ENCODE results near the gene CTTNBP2. TPM values are rescaled to one million over a fixed set of nuclear protein-coding genes. Genes with fewer than 3 reads are reported as not detected.

Gene CTTNBP2
- polyA plus RNA-seq, 1 of the 3 experiments (the other 2 are of a cell fraction): not detected

DNA sequence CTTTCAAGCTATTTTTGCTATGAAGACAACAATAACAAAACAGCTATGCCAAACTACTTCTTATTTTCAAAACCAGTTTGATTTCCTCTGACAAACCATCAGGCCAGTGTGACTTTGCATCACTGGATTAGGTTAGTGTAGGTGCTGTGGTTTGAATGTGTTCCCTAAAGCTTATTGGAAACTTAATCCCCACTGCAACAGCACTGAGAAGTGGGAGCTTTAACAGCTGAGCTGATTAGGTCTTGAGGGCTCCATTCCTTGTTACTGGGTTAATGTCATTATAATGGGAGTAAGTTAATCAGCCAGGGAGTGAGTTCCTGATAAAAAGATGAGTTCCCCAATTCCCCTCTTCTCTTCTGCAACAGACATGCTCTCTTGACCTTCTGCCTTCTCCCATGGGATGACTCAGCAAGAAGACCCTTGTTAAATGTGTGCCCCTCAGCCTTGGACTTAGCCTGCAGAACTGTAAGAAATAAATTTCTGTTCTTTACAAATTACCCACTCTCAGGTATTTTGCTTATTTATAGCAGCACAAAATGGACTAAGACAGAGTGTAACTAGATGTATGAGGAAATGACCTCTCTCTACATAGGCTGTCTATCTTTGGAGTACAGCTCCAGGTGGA lies 186.8 kb downstream of the CTTNBP2 start:
- no peak overlapping the region for H3K27ac ChIP-seq (ENCODE audit: low read depth in 2 of 2, low read length in 1 of 2)
- no peak overlapping the region for H3K9ac ChIP-seq
- no peak overlapping the region for H3K4me2 ChIP-seq
- CTCF ChIA-PET: interaction anchor here (1.0 kb wide), 1 partner anchor 10 kb away, joined by 3 read pairs; no protein-coding TSS in a partner anchor
- no peaks in the 10 kb centered on the region for H3K4me1 ChIP-seq (ENCODE audit: control insufficient read depth in 1 of 2, insufficient read depth in 2 of 2, low read depth in 1 of 2, low read length in 1 of 2)
- no peaks in the 10 kb centered on the region for H3F3A ChIP-seq (replicated peaks; ENCODE audit: insufficient read depth)
- TF ChIP-seq FOXJ3 (CRISPR knock-in tag; IDR thresholded peaks at IDR 0.05): no peak
- no peak for TF ChIP-seq NFIC (IDR thresholded peaks at IDR 0.05; ENCODE audit: borderline replicate concordance)
- TF ChIP-seq EZH2phosphoT487 (IDR thresholded peaks at IDR 0.05; ENCODE audit: borderline replicate concordance, low read depth): no peak
- TF ChIP-seq MEF2A (IDR thresholded peaks at IDR 0.05; ENCODE audit: borderline replicate concordance, low read depth): no peak
- no peak for TF ChIP-seq GATA2 (CRISPR knock-in tag; IDR thresholded peaks at IDR 0.05)
- TF ChIP-seq CTCF (IDR thresholded peaks at IDR 0.05): no peak
- TF ChIP-seq EP300 (IDR thresholded peaks at IDR 0.05; ENCODE audit: borderline replicate concordance in 1 of 2, low read depth in 1 of 2, low read length in 1 of 2): no peak
- TF ChIP-seq YY1 (IDR thresholded peaks at IDR 0.05; ENCODE audit: low read depth): no peak
- no peak for TF ChIP-seq RCOR1 (IDR thresholded peaks at IDR 0.05; ENCODE audit: low read length)
- TF ChIP-seq CHD2 (IDR thresholded peaks at IDR 0.05; ENCODE audit: low read length, partially characterized antibody): no peak
- TF ChIP-seq TCF12 (IDR thresholded peaks at IDR 0.05): no peak
- TF ChIP-seq POLR2AphosphoS5 (IDR thresholded peaks at IDR 0.05; ENCODE audit: low read depth, low read length): no peak
- TF ChIP-seq, protein P1, sequence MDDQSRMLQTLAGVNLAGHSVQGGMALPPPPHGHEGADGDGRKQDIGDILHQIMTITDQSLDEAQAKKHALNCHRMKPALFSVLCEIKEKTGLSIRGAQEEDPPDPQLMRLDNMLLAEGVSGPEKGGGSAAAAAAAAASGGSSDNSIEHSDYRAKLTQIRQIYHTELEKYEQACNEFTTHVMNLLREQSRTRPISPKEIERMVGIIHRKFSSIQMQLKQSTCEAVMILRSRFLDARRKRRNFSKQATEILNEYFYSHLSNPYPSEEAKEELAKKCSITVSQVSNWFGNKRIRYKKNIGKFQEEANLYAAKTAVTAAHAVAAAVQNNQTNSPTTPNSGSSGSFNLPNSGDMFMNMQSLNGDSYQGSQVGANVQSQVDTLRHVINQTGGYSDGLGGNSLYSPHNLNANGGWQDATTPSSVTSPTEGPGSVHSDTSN (IDR thresholded peaks at IDR 0.05): no peak
- TF ChIP-seq RAD21 (IDR thresholded peaks at IDR 0.05; ENCODE audit: low read length): no peak
- no peak for TF ChIP-seq GABPA (IDR thresholded peaks at IDR 0.05; ENCODE audit: low read depth)
- TF ChIP-seq, protein P2, sequence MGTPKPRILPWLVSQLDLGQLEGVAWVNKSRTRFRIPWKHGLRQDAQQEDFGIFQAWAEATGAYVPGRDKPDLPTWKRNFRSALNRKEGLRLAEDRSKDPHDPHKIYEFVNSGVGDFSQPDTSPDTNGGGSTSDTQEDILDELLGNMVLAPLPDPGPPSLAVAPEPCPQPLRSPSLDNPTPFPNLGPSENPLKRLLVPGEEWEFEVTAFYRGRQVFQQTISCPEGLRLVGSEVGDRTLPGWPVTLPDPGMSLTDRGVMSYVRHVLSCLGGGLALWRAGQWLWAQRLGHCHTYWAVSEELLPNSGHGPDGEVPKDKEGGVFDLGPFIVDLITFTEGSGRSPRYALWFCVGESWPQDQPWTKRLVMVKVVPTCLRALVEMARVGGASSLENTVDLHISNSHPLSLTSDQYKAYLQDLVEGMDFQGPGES (IDR thresholded peaks at IDR 0.05; ENCODE audit: low read depth, low read length): no peak
- TF ChIP-seq, protein P3, sequence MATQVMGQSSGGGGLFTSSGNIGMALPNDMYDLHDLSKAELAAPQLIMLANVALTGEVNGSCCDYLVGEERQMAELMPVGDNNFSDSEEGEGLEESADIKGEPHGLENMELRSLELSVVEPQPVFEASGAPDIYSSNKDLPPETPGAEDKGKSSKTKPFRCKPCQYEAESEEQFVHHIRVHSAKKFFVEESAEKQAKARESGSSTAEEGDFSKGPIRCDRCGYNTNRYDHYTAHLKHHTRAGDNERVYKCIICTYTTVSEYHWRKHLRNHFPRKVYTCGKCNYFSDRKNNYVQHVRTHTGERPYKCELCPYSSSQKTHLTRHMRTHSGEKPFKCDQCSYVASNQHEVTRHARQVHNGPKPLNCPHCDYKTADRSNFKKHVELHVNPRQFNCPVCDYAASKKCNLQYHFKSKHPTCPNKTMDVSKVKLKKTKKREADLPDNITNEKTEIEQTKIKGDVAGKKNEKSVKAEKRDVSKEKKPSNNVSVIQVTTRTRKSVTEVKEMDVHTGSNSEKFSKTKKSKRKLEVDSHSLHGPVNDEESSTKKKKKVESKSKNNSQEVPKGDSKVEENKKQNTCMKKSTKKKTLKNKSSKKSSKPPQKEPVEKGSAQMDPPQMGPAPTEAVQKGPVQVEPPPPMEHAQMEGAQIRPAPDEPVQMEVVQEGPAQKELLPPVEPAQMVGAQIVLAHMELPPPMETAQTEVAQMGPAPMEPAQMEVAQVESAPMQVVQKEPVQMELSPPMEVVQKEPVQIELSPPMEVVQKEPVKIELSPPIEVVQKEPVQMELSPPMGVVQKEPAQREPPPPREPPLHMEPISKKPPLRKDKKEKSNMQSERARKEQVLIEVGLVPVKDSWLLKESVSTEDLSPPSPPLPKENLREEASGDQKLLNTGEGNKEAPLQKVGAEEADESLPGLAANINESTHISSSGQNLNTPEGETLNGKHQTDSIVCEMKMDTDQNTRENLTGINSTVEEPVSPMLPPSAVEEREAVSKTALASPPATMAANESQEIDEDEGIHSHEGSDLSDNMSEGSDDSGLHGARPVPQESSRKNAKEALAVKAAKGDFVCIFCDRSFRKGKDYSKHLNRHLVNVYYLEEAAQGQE (IDR thresholded peaks at IDR 0.05; ENCODE audit: low read depth, low read length): no peak
- TF ChIP-seq NRF1 (IDR thresholded peaks at IDR 0.05; ENCODE audit: low read depth, low read length): no peak
- TF ChIP-seq, protein P4, sequence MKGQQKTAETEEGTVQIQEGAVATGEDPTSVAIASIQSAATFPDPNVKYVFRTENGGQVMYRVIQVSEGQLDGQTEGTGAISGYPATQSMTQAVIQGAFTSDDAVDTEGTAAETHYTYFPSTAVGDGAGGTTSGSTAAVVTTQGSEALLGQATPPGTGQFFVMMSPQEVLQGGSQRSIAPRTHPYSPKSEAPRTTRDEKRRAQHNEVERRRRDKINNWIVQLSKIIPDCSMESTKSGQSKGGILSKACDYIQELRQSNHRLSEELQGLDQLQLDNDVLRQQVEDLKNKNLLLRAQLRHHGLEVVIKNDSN (IDR thresholded peaks at IDR 0.05; ENCODE audit: borderline replicate concordance, low read depth): no peak
- TF ChIP-seq JUND (IDR thresholded peaks at IDR 0.05): no peak
- H2AFZ ChIP-seq (ENCODE audit: low read depth): no peak overlapping the region
- no peaks in the 10 kb centered on the region for H3K79me2 ChIP-seq (ENCODE audit: insufficient read depth)
- no peaks in the 10 kb centered on the region for H3K9me3 ChIP-seq
- POLR2A ChIA-PET: no interaction called here
- H4K20me1 ChIP-seq (ENCODE audit: insufficient read depth): no peaks in the 10 kb centered on the region
- peaks cover 11% of the 10 kb centered on the region; the same call in 1 of the 2 replicates for H3K27me3 ChIP-seq (ENCODE audit: insufficient read depth)
- H3K9me2 ChIP-seq: no peaks in the 10 kb centered on the region
- H3K36me3 ChIP-seq (replicated peaks in 1 of 2; ENCODE audit: control insufficient read depth in 1 of 2, insufficient read depth in 2 of 2, low read length in 1 of 2): no peaks in the 10 kb centered on the region
- no peak for DNase-seq
- no peak overlapping the region for H3K4me3 ChIP-seq (ENCODE audit: low read depth in 2 of 2, low read length in 1 of 2)
